Caco-2 (cell line): ENCODE measurements around the gene BCR. TPM values are rescaled to one million over a fixed set of nuclear protein-coding genes. Genes with fewer than 3 reads are reported as not detected.

Experiments used
- BruUV-seq: library from RNA; stranded (reverse); fragments of 400-500 nt; replicated peaks from 2 replicates; lab custom pipeline; 2021; lab: Mats Ljungman, UMichigan
- CTCF ChIA-PET: fragments of 300-600 bp; sonication (Branson Sonifier 250); formaldehyde crosslinking; loops from one replicate; lab custom pipeline; 2022; ENCODE audit warnings: antibody characterized with exemption; lab: Charles Lee
- POLR2A ChIA-PET: fragments of 300-600 bp; sonication (Branson Sonifier 250); formaldehyde crosslinking; loops from one replicate; lab custom pipeline; 2022; ENCODE audit warnings: antibody characterized with exemption; lab: Charles Lee
- DNase-seq, 2 experiments: peaks; one replicate each; pipeline versions ENCODE4 v3.0.0 to v3.0.0-alpha.2; 2020 to 2022
- H3K27me3 ChIP-seq: replicated peaks from 2 replicates; pipeline ENCODE4 v1.6.0; 2011; ENCODE audit warnings: low read length; ENCODE audit not compliant: control insufficient read depth, insufficient read depth
- H3K36me3 ChIP-seq: 2 replicates; pipeline ENCODE4 v1.5.1; 2011; ENCODE audit warnings: low read length; ENCODE audit not compliant: control insufficient read depth, insufficient read depth
- H3K4me1 ChIP-seq: fragments of 250-450 bp; sonication (Bioruptor Pico); 2 replicates; pipeline ENCODE4 v1.5.1; 2020; ENCODE audit warnings: mild to moderate bottlenecking
- H3K4me3 ChIP-seq: 2 replicates; pipeline ENCODE4 v1.5.1; 2011; ENCODE audit warnings: low read depth, mild to moderate bottlenecking, control low read depth, low read length
- H3K9me3 ChIP-seq: fragments of 250-450 bp; sonication (Bioruptor Pico); 2 replicates; pipeline ENCODE4 v1.5.1; 2020; ENCODE audit warnings: mild to moderate bottlenecking, moderate library complexity
- H3K27ac Mint-ChIP-seq: one replicate; pipeline ENCODE4 v1.8.0; 2022; ENCODE audit warnings: mixed read lengths; ENCODE audit not compliant: unreplicated experiment
- H3K27me3 Mint-ChIP-seq: one replicate; pipeline ENCODE4 v1.8.0; 2022; ENCODE audit warnings: mixed read lengths; ENCODE audit not compliant: insufficient read depth, unreplicated experiment
- H3K36me3 Mint-ChIP-seq: one replicate; pipeline ENCODE4 v1.8.0; 2022; ENCODE audit warnings: mild to moderate bottlenecking, mixed read lengths; ENCODE audit not compliant: insufficient read depth, unreplicated experiment
- H3K4me1 Mint-ChIP-seq: one replicate; pipeline ENCODE4 v1.8.0; 2022; ENCODE audit warnings: low read depth, mixed read lengths; ENCODE audit not compliant: unreplicated experiment
- H3K4me3 Mint-ChIP-seq: one replicate; pipeline ENCODE4 v1.8.0; 2022; ENCODE audit warnings: mild to moderate bottlenecking, moderate library complexity, mixed read lengths; ENCODE audit not compliant: unreplicated experiment
- H3K9me3 Mint-ChIP-seq: one replicate; pipeline ENCODE4 v1.8.0; 2022; ENCODE audit warnings: mixed read lengths; ENCODE audit not compliant: unreplicated experiment
- intact Hi-C: fragments of 100-400 bp; cut with micrococcal nuclease; formaldehyde crosslinking; loops from one replicate; pipeline ENCODE4 v1.10.0; 2022; ENCODE audit not compliant: unreplicated experiment
- total RNA-seq: library from RNA; stranded (reverse); gene quantifications from 2 replicates; pipeline ENCODE4 v1.2.3, GENCODE V29; 2022
- TF ChIP-seq, protein P1 (sequence below), 2 experiments: fragments of 200-600 bp in 1 of 2; IDR thresholded peaks; 1 replicate in 1 of 2; 2 replicates in 1 of 2; pipeline versions ENCODE4 v1.5.1 to v1.8.0; 2011 to 2022; ENCODE audit warnings: antibody characterized with exemption in 1 of 2, control low read depth in 1 of 2, inconsistent platforms in 1 of 2, low read depth in 1 of 2, low read length in 1 of 2, mild to moderate bottlenecking in 1 of 2, moderate library complexity in 1 of 2; ENCODE audit not compliant: insufficient read depth in 1 of 2, severe bottlenecking in 1 of 2, unreplicated experiment in 1 of 2

Gene BCR
- total RNA-seq, 1 experiment from 2014 or later = 87.4 TPM

DNA sequence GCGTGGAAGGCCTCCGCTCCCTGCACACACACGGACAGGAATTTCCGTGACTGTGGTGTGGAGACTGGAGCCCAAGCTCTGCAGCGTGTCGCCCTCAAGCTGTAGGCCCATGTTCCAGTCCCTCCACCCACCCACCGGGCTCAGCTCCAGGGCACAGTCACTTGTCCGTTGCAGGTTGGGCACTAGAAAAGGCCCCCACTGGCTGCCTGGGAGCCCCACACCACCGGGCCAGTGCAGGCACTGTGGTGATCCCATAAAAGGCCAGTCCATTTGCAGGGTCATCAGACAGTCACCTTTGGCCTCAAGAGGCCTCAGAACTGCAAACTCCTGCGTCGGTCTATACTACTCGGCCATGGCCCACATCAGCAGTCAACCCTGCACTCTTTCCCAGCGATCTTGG lies 18.7 kb upstream of the BCR start:
- Mint-ChIP-seq H3K4me3 (no peak overlapping the region), H3K27me3 (no peaks in the 10 kb centered on the region), H3K4me1 (peaks cover 5% of the 10 kb centered on the region), H3K27ac (no peak overlapping the region), H3K36me3 (no peaks in the 10 kb centered on the region), H3K9me3 (no peaks in the 10 kb centered on the region)
- TF ChIP-seq, protein P1, sequence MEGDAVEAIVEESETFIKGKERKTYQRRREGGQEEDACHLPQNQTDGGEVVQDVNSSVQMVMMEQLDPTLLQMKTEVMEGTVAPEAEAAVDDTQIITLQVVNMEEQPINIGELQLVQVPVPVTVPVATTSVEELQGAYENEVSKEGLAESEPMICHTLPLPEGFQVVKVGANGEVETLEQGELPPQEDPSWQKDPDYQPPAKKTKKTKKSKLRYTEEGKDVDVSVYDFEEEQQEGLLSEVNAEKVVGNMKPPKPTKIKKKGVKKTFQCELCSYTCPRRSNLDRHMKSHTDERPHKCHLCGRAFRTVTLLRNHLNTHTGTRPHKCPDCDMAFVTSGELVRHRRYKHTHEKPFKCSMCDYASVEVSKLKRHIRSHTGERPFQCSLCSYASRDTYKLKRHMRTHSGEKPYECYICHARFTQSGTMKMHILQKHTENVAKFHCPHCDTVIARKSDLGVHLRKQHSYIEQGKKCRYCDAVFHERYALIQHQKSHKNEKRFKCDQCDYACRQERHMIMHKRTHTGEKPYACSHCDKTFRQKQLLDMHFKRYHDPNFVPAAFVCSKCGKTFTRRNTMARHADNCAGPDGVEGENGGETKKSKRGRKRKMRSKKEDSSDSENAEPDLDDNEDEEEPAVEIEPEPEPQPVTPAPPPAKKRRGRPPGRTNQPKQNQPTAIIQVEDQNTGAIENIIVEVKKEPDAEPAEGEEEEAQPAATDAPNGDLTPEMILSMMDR (IDR thresholded peaks at IDR 0.05; ENCODE audit: insufficient read depth in 1 of 2, low read depth in 1 of 2, low read length in 1 of 2, severe bottlenecking in 1 of 2, unreplicated experiment in 1 of 2) = no peak
- CTCF ChIA-PET = interaction anchor here (0.6 to 1.0 kb wide), 2 partner anchors 17 to 44 kb away, joined by 3 read pairs; no protein-coding TSS in a partner anchor
- no peak for DNase-seq
- Histone ChIP-seq H3K27me3 (no peaks in the 10 kb centered on the region), H3K4me1 (peaks cover 23% of the 10 kb centered on the region), H3K36me3 (no peaks in the 10 kb centered on the region), H3K4me3 (no peak overlapping the region), H3K9me3 (no peaks in the 10 kb centered on the region)
- POLR2A ChIA-PET = interaction anchor here (0.6 kb wide), 1 partner anchor 106 kb away, joined by 3 read pairs; no protein-coding TSS in a partner anchor
- intact Hi-C loops = no loop called here
- BruUV-seq = no TSS peak

DNA sequence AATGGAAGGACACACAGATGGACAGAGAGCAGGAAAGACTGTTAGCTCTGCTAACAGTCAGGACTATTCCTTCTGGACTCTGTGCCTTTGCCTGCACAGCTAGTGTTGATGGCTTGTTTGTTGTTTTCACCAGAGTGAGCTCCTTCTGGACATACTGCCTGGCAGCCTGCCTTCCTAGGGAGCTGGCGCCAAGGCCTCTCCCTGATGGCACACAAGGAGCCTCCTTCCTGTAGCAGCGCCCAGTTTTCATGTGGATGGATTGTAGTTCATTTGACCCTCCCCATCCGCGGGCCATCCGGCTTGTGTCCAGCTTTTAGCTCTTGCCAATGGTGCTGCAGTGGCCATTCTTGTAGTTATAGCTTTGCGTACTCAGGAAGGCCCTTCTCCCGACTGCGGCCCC lies 16.6 kb upstream of the BCR start:
- Mint-ChIP-seq H3K27me3 (no peaks in the 10 kb centered on the region), H3K9me3 (no peaks in the 10 kb centered on the region), H3K4me3 (no peak overlapping the region), H3K4me1 (no peaks in the 10 kb centered on the region), H3K36me3 (no peaks in the 10 kb centered on the region), H3K27ac (no peak overlapping the region)
- DNase-seq = no peak
- ChIA-PET CTCF (interaction anchor here (0.6 kb wide), 1 partner anchor 22 kb away, joined by 5 read pairs; the partner anchor contains the start of gene RSPH14), POLR2A (no interaction called here)
- peaks cover 3% of the 10 kb centered on the region; the same call in 1 of the 2 replicates for H3K4me1 ChIP-seq
- BruUV-seq = no TSS peak
- H3K27me3 ChIP-seq = no peaks in the 10 kb centered on the region
- no peak overlapping the region for H3K4me3 ChIP-seq
- no peaks in the 10 kb centered on the region for H3K36me3 ChIP-seq
- intact Hi-C loops = no loop called here
- TF ChIP-seq, protein P1 (IDR thresholded peaks at IDR 0.05; ENCODE audit: insufficient read depth in 1 of 2, low read depth in 1 of 2, low read length in 1 of 2, severe bottlenecking in 1 of 2, unreplicated experiment in 1 of 2) = no peak
- no peaks in the 10 kb centered on the region for H3K9me3 ChIP-seq

DNA sequence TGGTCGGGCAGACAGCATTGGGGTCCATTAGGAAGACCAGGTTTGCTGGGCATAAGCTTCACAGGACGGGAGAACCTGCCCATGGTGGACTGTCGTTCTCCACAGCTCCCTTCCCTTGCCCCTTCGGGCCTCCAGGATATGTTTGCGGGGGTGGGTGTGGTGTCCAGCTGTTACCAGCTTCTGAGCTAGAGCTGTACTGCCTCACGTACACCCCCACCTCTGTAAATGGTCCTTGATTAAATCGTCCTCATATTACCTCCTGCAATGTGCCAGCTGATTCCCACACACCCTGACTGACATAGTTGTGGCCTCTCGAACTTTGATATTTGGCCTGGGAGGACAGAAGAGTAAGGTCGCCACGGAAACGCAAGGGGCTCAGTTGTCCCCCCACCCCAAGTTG lies 16.2 kb upstream of the BCR start:
- H3K27me3 ChIP-seq = no peaks in the 10 kb centered on the region
- BruUV-seq = no TSS peak
- no peaks in the 10 kb centered on the region for H3K9me3 Mint-ChIP-seq
- no peak overlapping the region for H3K27ac Mint-ChIP-seq
- no peaks in the 10 kb centered on the region for H3K9me3 ChIP-seq
- DNase-seq = no peak
- H3K4me3 Mint-ChIP-seq = no peak overlapping the region
- ChIA-PET CTCF (interaction anchor here (0.6 kb wide), 1 partner anchor 22 kb away, joined by 5 read pairs; the partner anchor contains the start of gene RSPH14), POLR2A (no interaction called here)
- H3K4me3 ChIP-seq = no peak overlapping the region
- H3K4me1 Mint-ChIP-seq = no peaks in the 10 kb centered on the region
- intact Hi-C loops = no loop called here
- H3K36me3 ChIP-seq = no peaks in the 10 kb centered on the region
- H3K36me3 Mint-ChIP-seq = no peaks in the 10 kb centered on the region
- TF ChIP-seq, protein P1 (IDR thresholded peaks at IDR 0.05; ENCODE audit: insufficient read depth in 1 of 2, low read depth in 1 of 2, low read length in 1 of 2, severe bottlenecking in 1 of 2, unreplicated experiment in 1 of 2) = no peak
- peaks cover 3% of the 10 kb centered on the region; the same call in 1 of the 2 replicates for H3K4me1 ChIP-seq
- H3K27me3 Mint-ChIP-seq = no peaks in the 10 kb centered on the region
